Measurements from ENCODE around the gene MYO7A.

Gene MYO7A

GRCh38 chr11:77182542-77183430 is 54.7 kb downstream of the MYO7A start:
- no peak overlapping the region for H3K4me3 ChIP-seq (replicated peaks; ENCODE audit: low read depth, low read length)
- no peak for DNase-seq (ENCODE audit: extremely low read depth, low read depth)
- TF ChIP-seq, protein P1, sequence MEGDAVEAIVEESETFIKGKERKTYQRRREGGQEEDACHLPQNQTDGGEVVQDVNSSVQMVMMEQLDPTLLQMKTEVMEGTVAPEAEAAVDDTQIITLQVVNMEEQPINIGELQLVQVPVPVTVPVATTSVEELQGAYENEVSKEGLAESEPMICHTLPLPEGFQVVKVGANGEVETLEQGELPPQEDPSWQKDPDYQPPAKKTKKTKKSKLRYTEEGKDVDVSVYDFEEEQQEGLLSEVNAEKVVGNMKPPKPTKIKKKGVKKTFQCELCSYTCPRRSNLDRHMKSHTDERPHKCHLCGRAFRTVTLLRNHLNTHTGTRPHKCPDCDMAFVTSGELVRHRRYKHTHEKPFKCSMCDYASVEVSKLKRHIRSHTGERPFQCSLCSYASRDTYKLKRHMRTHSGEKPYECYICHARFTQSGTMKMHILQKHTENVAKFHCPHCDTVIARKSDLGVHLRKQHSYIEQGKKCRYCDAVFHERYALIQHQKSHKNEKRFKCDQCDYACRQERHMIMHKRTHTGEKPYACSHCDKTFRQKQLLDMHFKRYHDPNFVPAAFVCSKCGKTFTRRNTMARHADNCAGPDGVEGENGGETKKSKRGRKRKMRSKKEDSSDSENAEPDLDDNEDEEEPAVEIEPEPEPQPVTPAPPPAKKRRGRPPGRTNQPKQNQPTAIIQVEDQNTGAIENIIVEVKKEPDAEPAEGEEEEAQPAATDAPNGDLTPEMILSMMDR (IDR thresholded peaks at IDR 0.05; ENCODE audit: low read depth, low read length, missing control alignments), result no peak

- TF ChIP-seq, protein P1 (IDR thresholded peaks at IDR 0.05; ENCODE audit: low read depth, low read length, missing control alignments), result no peak
- no peak for DNase-seq (ENCODE audit: extremely low read depth, low read depth)
Measured at GRCh38 chr11:77183431-77183984, 55.5 kb downstream of the MYO7A start.

DNA sequence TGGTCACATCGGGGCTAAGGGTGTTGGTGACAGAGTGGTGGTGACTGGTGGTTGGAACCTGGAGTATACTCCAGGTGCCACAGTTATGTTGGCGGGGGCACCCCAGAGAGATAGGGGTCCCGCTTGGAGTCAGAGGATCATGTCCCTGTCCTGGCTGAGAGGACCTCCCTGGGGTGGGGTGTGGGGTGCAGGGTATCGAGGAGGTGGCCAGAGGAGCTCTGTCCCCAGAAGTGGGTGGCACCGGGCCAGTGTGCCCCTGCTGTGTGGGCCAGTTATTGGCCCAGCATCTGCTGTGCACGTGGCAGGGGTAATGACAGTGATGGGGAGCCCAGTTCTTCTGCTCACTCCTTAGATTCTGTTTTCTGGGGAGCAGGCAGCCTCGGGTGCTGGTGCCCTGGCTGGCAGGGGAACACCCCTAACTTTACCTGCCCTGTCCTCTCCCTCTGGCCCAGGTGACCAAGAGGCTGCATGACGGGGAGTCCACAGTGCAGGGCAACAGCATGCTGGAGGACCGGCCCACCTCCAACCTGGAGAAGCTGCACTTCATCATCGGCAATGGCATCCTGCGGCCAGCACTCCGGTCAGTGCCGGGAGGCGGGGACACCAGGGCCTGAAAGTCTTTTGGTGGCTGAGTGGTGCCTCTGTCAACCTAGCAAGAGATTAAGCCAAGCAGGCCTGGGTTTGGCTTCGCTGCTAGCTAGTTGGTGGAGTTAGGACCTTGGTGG is 56.3 kb downstream of the MYO7A start:
- DNase-seq (ENCODE audit: extremely low read depth, low read depth), result no peak

More at GRCh38 chr11:77183431-77183984, 55.5 kb downstream of the MYO7A start:
- no peak overlapping the region for H3K4me3 ChIP-seq (replicated peaks; ENCODE audit: low read depth, low read length)

GRCh38 chr11:77186302-77186701 is 58.3 kb downstream of the MYO7A start:
- H3K4me3 ChIP-seq (replicated peaks; ENCODE audit: low read depth, low read length), result no peak overlapping the region
- DNase-seq (ENCODE audit: extremely low read depth, low read depth), result no peak
- TF ChIP-seq, protein P1 (IDR thresholded peaks at IDR 0.05; ENCODE audit: low read depth, low read length, missing control alignments), result no peak

More for the DNA sequence above, 56.3 kb downstream of the MYO7A start:
- TF ChIP-seq, protein P1 (IDR thresholded peaks at IDR 0.05; ENCODE audit: low read depth, low read length, missing control alignments), result no peak
- H3K4me3 ChIP-seq (replicated peaks; ENCODE audit: low read depth, low read length), result no peak overlapping the region

- DNase-seq (ENCODE audit: extremely low read depth, low read depth), result no peak
- TF ChIP-seq, protein P1 (IDR thresholded peaks at IDR 0.05; ENCODE audit: low read depth, low read length, missing control alignments), result no peak
- H3K4me3 ChIP-seq (replicated peaks; ENCODE audit: low read depth, low read length), result no peak overlapping the region
Measured at GRCh38 chr11:77187111-77187750, 59.2 kb downstream of the MYO7A start.

Measured in HFF-Myc (cell line).